ENCODE results near the gene NDUFB6.
A peak's percentile ranks its signal among the peaks of the same experiment; 100 is the strongest.
"Not testable (repeated sequence)": the region's sequence is repeated elsewhere in the genome, so short reads cannot be mapped to it uniquely, and the experiment has no call there.

Gene NDUFB6

GRCh38 chr9:32570262-32570661 lies 2.7 kb downstream of the NDUFB6 start:
- DNase-seq, result no peak

DNA sequence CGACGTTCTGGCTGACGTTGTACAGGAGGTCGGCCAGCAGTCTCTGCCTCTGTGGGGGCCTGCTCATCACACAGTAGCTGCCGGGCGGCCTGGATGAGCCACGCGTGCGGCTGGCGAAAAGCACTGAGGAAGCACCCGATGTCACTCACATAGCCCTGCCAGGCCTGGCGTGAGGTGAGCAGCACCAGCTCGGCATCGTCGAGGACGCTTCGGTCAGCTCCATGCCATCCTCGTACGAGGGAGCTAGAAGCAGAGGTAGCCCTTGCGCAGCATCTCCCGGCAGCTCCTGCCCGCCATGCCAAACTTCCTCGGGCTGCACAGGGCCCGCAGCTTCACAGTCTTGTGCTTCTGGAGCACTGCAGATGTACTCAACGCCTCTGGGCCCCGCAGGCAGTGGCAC lies 6.2 kb downstream of the NDUFB6 start:
- no peak for DNase-seq

GRCh38 chr9:32565967-32566366 lies 7.0 kb downstream of the NDUFB6 start:
- no peak for DNase-seq

- no peak for DNase-seq
These were observed 14.5 kb downstream of the NDUFB6 start for GRCh38 chr9:32558408-32558934.

GRCh38 chr9:32554591-32554990 lies 18.4 kb downstream of the NDUFB6 start:
- DNase-seq, result no peak

- no peak for DNase-seq
These were observed 18.9 kb downstream of the NDUFB6 start for GRCh38 chr9:32554107-32554506.

DNA sequence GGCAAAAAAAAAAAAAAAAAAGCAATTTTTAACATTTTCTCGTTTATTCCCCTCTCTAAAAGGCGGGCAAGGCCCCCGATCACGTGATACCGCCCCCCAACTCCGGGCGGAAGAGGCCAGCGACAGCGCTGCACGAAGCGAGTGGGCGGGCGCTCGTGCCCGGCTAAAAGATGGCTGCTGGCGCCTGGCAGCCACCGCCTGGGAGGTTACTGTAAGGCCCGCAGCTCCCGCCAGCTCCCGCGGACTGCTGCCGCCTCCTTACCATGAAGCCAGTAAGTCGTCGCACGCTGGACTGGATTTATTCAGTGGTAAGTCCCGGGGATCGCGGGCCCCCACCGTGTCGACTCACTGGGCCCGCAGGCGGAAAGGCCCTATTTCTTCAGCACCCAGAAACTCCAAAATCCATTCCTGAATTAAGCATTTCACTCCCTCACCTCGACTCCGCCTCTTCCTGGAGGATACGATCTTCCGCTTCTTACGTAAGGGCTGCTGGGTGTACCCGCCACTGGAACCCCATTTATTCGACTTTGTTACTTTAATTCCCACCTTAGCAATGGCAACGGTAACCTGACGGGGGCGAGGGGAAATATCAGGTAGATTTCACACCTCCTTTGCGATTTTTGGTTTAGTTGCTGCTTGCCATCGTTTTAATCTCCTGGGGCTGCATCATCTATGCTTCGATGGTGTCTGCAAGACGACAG lies 20.6 kb downstream of the NDUFB6 start, which contains the start of the genes SMIM27 and TOPORS:
Gene SMIM27 (plus strand): TSS at position 156 of the 701 bp plus-strand sequence. CDS start 108 bp downstream, at position 264.
Gene TOPORS (minus strand): TSS at position 415 of the 701 bp plus-strand sequence. CDS start 150 bp downstream, at position 265.
- peak; percentile 90 for DNase-seq

GRCh38 chr9:32551276-32552051 lies 21.5 kb downstream of the NDUFB6 start:
- peak; percentile 35 for DNase-seq

DNA sequence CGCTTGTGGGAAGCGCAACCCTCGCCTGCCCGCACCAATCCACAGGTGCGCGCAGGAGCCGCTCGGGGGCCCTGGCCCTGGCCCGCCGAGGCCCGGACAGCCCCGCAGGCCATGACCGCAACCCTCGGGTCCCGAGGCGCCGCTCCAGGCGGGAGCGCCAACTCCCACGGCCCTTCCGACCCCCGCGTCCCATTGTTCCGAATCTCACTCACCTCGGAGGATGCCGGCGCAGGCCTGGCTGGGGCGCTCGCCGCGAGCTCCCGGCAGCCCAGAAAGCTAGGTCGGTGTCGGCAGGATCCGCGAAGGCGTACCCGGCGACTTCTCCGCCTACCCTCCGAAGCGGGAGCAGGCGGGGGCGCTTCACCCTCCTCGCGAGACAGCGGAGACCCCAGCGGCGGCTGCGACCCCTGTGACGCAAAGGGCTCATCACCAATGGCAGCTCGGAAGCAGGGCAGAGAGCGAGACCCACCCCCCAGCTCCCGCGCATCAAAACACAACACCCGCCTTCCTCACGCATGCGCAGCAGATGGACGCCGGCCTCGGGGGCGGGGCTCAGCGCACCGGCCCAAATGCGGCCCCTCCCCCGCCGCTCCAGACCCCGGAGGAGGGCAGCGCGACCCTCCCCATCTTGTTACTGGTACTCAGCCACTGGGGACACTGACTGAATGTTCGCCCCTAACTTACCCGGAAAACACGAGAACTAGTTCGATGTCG lies 22.2 kb downstream of the NDUFB6 start:
- peak; percentile 94 for DNase-seq

- no peak for DNase-seq
These were observed 22.8 kb downstream of the NDUFB6 start for GRCh38 chr9:32550150-32550561.

GRCh38 chr9:32548213-32548612 lies 24.7 kb downstream of the NDUFB6 start:
- DNase-seq, result not testable (repeated sequence)

- DNase-seq, result no peak
These were observed 27.1 kb downstream of the NDUFB6 start for GRCh38 chr9:32545884-32546283.

DNA sequence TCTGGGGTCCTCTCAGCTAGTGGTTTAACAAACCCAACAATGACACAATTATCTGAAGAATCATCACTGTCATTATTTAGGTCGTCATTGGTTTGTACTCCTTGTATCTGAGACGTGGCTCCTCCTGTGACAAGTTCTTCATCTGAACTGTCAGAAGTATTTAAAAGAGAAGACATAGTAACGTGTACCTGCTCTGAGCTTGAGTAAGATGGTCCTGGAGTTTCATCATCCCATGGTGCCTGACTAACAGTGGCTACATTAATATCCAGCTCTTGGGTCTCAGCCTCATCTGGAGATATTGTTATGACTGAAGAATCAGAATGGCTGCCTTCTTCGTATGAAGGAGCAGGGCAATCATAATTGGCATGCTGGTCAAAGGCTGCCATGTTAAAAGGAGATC lies 29.9 kb downstream of the NDUFB6 start:
- DNase-seq, result no peak

DNA sequence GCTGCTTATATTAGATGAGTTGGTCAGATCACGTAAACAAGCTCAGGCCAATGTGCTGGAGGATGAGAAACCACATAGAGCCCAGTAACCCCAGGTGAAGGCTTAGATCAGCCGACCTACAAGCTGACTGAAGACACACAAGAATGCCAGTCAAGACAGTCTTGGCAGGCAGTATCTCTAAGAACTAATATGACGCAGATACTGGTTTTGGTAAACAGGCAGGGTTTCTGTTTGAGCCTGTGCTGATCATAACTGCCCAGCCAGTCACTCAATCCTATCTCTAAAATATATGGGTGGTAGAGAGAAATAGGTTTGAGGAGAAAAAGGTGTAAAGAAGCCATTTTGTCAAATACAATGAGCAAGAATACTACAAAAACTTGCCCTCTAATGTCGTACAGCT lies 39.1 kb downstream of the NDUFB6 start:
- DNase-seq, result no peak

DNA sequence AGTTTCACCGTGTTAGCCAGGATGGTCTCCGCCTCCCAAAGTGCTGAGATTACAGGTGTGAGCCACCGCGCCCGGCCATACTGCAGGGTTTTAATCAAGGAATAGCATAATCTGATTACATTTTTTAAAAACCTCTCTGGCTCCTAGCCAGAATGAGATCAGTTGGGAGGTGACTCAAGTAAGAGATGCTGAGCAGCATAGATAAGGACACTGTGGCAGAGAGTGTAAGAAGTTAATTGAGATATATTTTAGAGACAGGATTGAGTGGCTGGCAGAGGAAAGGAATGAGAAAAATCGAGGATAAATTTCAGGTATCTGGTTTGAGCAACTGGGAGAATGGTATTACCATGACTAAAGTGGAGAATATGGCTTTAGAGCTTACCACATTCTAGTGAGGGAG lies 39.6 kb downstream of the NDUFB6 start:
- no peak for DNase-seq

DNA sequence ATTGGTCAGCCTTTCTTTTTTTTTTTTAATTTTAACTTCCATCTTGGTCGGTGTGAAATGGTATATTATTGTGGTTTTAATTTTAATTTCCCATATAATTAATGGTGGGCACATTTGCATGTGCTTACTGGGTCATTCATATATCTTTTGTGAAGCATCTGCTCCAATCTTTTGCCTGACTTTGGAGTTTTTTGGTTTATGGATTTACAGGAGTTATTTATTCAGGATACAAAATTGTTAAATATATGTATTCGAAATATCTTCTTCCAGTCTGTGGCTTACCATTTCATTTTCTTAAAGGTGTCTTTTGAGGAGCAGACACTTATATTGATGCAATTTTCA lies 46.3 kb downstream of the NDUFB6 start:
- no peak for DNase-seq

DNA sequence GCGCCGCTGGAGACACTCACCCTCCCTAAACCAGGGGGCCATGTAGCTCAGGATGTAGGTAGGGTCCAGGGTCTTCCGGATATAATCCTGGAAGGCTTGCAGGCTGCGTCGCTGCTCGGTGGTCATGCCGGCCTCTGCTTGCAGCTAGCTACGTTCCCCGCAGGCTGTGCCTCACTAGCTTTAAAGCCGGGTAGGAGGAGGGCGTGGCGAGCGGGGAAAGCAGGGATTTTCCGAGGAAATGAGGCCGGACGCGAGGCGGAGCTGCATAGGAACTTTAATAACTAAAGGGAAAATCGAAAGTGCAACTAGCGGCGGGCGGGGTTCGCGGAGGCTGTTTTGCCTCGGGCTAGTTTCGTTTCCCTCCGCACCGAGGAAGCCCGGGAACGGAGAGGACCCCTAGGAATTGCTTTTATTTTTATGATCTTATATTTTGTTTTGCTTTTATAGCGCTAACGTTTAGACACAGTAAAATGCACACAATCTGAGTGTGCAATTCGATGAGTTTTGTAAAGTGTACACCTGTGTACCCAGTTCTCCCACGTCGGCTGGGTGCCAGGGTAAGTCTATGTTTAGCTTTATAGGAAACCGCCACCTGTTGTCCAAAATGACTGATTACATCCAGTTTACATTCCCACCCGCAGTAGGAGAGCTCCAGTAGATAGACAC lies 46.8 kb downstream of the NDUFB6 start, which contains the start of gene RIGI:
Gene RIGI (minus strand): TSS at position 156 of the 666 bp plus-strand sequence. CDS start 30 bp downstream, at position 126.
- peak; percentile 76 for DNase-seq

GRCh38 chr9:32525709-32526030 lies 47.3 kb downstream of the NDUFB6 start:
- DNase-seq, result no peak

DNA sequence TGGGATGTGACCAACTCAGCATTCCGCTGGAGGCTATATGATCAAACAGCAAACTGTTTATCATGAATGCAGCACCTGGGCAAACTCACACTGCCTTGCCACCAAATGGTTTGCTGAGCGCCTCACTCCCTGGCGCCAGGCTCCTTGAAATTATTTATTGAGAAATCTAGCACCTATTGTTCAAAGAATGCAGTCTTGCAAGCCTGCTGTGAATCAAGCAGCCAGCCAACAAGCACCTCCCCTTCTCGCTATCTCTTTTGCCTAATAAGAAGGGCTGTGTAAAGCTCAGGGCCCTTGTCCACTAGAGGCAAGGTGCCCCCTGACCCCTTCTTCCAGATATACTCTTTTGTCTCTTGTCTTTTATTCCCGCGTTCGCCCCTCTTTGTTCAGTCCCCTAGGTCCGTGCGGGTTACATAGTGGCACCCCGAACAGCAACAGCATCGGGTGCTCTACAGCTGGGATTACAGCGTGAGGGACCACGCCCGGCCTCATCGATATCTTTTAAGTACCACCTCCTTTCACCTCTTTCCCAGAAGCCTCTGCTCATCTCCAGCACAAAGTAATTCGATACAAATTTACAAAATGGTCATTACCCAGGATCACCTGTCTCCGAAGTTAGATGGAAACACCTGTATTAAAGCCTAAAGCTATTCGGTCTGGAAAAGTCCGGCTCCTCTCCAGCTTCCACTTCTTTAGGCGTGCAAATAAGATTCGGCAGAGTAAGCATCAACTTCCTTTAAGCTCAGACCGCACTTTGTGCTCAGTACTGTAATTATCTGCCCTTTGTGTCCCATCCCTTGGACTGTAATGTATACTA lies 47.9 kb downstream of the NDUFB6 start:
- DNase-seq, result peak; percentile 18

- not testable (repeated sequence) for DNase-seq
These were observed 48.4 kb downstream of the NDUFB6 start for GRCh38 chr9:32524558-32524891.

DNA sequence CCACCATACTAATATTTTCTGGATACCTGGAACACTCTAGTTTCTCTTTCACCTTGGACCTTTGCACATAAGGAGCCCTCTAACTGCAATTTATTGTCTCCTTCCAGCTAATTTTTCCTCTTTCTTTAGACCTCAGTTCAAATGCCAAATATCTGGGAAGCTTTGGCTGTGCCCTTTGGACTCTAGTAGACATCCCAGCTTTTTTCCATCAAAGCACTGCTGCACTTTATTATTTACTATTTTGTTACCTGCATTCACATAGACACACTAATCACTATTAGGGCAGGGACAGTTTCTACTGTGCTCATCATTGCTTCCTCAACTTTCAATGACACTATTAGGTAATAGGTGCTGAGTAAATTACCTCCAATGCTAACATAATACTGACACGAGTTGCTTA lies 49.0 kb downstream of the NDUFB6 start:
- DNase-seq, result no peak

GRCh38 chr9:32518276-32518675 lies 54.7 kb downstream of the NDUFB6 start:
- DNase-seq, result no peak

Data from activated CD4-positive, alpha-beta T cell treated with anti-CD3 and anti-CD28 coated beads, Interleukin-2, amount 50 U/mL, for 1 hour (primary cell).